GM21576 (cell line): ENCODE measurements around the gene AP5S1.
"Not testable (repeated sequence)": the region's sequence is repeated elsewhere in the genome, so short reads cannot be mapped to it uniquely, and the experiment has no call there.

ENCODE experiments used
- ATAC-seq: cut with Tn5 transposase; IDR thresholded peaks from one replicate; pipeline ENCODE4 v1.9.1; 2021; ENCODE audit warnings: mild to moderate bottlenecking, moderate library complexity; ENCODE audit not compliant: unreplicated experiment

AP5S1 gene

DNA sequence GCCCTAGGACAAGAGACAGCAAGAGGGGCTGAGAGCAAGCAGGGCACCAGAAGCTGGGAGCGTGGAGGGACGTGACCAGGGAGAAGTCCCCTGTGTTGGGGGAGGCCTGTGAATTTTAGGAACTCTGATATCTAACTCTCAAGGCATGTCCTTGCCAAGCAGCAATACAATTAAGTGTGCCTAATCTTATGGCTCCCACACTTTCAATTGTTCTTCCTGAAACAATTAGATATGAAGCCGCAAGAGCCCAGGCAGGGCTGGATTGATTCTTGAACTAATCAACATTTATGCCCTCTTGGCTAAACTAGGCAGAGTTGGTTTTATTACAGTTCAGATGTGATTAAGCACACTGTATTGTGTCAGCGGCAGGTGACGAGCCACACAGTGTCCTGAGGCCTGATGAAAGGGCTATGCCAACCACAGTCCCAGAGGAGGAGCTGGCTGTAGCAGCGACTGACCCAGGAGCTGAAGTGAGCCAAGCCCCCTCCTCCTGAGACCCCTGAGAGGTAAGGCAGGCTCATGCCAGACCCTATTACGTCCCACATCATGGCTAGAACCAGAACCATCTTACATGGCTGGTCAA, 22.1 kb downstream of the AP5S1 start:
- no peak for ATAC-seq

DNA sequence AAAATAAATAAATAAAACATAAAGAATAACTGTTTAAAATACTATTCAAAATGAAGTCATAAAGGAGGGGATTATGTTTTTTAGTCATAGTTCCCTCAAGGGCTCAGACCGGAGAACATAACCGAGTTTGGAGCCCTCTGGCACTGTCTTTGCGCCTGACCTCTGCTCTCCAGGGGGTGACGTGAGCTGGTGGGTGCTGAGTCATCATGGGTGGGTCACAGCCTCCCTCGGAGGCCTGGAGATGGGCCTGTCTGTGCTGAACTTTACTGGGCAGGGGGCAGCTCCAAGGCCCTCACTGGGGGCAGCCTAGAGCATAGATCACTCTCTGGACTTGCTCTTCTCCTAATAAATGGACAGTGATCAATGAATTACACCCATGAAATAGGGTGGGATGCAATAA, 23.1 kb downstream of the AP5S1 start:
- ATAC-seq: no peak

GRCh38 chr20:3843990-3844619, 23.8 kb downstream of the AP5S1 start:
- not testable (repeated sequence) for ATAC-seq

GRCh38 chr20:3846378-3846739, 26.0 kb downstream of the AP5S1 start:
- no peak for ATAC-seq

DNA sequence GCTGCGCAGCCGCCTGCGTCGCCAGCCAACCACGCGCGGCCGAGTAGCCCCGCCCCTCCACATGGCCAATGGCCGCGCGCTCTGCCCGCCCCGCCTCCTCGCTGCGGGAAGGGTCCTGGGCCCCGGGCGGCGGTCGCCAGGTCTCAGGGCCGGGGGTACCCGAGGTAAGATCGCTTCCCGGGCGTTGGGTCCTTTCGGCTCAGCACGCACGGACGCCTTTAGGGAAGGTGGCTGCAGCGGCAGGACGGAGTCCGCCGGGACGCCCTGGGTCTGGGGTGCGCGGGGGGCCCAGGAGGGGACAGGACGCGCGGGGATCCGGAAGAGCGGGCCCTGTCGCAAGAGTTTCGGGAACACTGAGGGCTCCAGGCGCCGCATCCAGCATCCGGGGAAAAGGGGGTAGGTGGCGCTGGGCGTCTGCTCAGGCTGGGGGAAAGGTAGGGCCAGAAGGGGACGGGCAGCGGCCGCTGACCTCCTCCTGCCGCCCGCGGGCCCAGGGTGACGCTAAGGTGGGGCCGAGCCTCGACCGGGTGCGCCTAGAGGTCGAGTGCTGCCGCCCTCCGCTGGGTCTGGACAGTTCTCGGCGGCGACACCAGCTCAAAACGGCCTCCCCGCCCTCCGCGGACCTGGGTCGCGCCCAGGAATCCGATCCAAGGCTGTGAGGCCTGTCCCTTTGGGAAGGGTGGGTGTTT, 26.5 kb downstream of the AP5S1 start, which contains the start of gene MAVS:
MAVS (plus strand) TSS at position 95 of the 689 bp plus-strand sequence. CDS start 7,791 bp downstream, outside the sequence.
- peak; percentile 85 for ATAC-seq

GRCh38 chr20:3847429-3847940, 27.1 kb downstream of the AP5S1 start:
- ATAC-seq: no peak

DNA sequence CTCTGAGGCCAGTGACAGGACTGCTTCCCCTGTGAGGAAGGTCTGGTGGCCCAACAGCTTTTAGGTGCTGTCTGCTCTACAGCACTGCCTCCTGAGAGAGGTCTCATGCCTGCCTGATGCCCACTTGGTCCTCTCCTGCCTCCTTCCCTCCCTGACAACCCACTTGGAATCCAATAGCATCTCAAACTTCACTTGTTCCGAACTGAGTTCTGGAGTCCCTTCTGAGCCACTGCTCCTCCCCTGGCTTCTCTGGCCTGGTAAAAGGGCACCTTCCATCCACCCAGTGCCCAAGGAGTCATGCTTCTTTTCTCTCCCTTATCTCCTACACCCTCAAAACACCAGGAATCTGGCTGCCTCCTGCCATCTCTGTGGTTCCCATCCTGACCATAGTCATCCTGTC, 28.2 kb downstream of the AP5S1 start:
- no peak for ATAC-seq

- ATAC-seq: no peak
These were observed 34.1 kb downstream of the AP5S1 start for GRCh38 chr20:3854462-3854871.

DNA sequence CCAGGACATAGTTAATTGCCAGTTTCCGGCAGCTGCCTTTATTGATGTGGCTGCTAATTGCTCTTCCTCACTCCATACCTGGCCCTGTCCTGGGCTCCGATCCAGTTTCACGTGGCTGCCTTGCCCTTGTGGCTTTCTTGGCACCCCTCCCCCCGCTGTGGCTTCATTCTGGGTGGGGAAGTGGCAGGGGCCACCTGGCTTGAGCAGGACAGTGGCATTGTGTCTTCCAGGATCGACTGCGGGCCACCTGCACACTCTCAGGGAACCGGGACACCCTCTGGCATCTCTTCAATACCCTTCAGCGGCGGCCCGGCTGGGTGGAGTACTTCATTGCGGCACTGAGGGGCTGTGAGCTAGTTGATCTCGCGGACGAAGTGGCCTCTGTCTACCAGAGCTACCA, 37.1 kb downstream of the AP5S1 start:
- no peak for ATAC-seq

DNA sequence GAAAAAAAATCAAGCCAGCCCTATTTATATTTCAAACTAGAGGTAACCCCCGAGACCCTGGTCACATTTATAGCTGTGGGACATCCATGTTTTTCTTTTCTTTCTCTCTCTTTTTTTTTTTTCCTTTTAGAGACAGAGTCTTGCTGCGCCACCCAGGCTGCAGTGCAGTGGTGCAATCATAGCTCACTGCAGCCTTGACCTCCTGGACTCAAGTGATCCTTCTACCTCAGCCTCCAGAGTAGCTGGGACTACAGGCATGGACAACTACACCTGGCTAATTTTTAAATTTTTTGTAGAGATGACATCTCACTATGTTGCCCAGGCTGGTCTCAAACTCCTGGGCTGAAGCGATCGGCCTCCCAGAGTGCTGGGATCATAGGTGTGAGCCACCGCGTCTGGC, 38.3 kb downstream of the AP5S1 start:
- no peak for ATAC-seq

DNA sequence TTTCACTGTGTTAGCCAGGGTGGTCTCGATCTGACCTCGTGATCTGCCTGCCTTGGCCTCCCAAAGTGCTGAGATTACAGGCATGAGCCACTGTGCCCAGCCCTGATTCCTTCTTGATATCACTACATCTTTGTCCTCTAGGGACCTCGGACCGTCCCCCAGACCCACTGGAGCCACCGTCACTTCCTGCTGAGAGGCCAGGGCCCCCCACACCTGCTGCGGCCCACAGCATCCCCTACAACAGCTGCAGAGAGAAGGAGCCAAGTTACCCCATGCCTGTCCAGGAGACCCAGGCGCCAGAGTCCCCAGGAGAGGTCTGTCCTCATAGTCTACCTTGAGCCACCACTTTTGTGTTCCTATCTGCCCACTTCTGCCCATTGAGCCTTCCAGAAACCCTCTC, 40.8 kb downstream of the AP5S1 start:
- ATAC-seq: no peak

DNA sequence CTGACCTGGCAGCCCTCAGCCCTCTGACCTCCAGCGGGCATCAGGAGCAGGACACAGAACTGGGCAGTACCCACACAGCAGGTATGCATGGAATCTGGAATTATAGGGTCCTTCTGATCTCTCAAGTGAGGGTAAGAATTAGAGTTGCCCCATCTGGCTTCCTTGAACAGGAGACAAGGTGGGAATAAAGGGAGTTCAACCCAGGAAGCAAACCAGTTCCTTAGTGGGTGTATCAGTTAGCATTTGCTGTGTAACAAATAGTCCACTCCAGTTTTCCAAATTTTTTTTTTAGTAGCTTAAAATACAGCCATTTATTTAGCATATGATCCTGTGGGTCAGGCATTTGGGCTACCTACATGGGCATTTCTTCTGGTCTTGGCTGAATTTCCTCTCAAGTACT, 42.0 kb downstream of the AP5S1 start:
- no peak for ATAC-seq

GRCh38 chr20:3863317-3863716, 43.0 kb downstream of the AP5S1 start:
- no peak for ATAC-seq

GRCh38 chr20:3864518-3864917, 44.2 kb downstream of the AP5S1 start:
- no peak for ATAC-seq

GRCh38 chr20:3865152-3865886, 45.0 kb downstream of the AP5S1 start:
- no peak for ATAC-seq

GRCh38 chr20:3865887-3866407, 45.6 kb downstream of the AP5S1 start:
- no peak for ATAC-seq

DNA sequence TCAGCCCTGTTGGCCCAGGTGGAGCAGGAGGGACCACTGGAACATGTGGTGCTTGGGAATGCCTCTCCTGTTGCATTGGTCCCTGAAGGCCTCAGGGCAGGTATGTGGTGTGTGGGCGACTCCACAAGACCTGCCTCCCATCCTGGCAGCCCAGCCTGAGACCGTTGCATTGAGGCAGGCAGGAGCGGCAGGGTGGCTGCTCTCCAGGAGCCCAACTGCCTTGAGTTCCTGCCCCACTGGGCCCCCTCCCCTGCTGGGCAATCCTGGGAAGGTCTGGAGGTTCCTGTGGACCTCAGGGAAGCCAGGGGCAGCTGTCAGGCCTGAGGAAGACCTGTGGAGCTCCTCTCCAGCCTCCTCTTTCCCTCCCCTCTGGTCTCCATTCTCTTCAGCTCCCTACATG, 46.1 kb downstream of the AP5S1 start:
- no peak for ATAC-seq

DNA sequence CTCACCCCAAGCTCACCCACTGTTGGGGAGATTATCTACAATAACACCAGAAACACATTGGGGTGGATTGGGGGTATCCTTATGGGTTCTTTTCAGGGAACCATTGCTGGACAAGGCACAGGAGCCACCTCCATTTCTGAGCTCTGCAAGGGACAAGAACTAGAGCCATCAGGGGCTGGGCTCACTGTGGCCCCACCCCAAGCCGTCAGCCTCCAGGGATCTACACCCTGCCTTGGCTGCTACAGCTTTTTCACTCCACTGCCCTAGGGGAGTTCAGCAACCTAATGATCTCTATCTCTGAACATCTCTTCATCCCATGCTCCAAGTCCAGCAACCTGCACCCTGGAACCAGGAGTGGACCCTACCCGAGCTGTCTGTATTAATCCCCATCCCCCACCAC, 47.5 kb downstream of the AP5S1 start:
- ATAC-seq: no peak

DNA sequence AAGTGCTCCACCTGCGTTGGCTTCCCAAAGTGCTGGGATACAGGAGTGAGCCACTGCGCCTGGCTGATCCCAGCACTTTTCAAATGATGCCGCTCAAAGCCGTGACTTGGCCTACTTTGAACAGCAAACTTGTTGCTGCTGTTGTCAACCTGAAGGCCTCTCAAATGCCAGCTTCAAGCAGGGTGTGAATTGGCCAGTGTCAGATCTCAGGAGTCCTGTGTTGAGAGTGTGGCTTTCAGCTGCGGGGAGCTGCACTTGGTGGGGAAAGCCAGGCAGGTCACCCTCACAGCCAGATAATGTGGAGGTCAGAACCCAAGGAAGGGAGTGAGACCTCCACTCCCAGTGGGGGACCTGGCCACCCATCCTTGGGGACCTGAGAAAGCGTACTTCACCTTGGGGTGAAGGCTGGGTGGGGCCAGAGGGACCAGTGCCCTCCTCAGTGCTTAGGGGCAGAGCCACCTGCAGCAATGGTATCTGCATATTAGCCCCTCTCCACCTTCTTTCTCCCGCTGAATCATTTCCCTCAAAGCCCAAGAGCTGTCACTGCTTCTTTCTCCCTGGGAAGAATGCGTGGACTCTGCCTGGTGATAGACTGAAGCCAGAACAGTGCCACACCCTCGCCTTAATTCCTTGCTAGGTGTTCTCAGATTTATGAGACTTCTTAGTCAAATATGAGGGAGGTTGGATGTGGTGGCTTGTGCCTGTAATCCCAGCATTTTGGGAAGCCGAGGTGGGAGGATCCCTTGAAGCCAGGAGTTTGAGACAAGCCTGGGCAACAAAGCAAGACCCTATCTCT, 49.7 kb downstream of the AP5S1 start:
- ATAC-seq: no peak

DNA sequence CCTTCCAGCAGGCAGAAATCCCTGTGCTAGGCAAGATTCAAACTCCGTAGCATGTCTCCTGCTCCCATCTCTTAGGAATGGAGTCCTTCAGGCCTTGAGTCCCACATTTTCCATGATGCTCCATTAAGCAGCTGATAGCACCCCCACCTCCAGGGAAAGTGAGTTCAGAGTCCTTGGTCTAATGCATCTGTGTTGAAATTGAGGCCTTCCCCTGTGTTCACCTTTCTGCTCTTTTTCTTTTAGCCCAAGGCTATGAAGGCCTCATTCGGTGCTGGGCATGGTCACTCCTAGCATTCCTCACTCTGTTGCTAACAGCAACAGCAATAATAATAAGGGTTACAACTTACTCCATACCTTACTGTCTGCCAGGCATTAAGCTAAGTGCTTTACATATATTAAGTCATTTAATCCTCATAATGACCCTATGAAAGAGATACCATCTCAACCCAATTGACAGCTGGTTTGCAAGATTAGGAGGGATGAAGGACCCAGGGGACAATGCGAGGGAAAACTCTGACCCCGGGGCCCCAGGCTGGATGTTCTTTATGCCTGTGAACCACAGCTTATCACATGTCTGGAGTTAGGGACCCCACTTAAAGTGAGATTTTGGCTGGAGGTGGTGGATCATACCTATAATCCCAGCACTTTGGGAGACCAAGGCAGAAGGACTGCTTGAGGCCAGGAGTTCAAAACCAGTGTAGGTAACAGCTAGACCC, 51.4 kb downstream of the AP5S1 start:
- ATAC-seq: no peak
